Testis (tissue), 3 donors: Measurements from ENCODE around the gene SATB2. TPM values are rescaled to one million over a fixed set of nuclear protein-coding genes. Genes with fewer than 3 reads are reported as not detected.

Experiments
- DNase-seq: peaks from one replicate; pipeline ENCODE4 v3.0.0-alpha.2; 2019
- H3K27ac ChIP-seq, 2 donors: fragments of 200-600 bp; sonication (generic); one replicate each; pipeline ENCODE4 v1.5.1; 2019
- H3K27me3 ChIP-seq: fragments of 200-600 bp; sonication (generic); one replicate; pipeline ENCODE4 v1.5.1; 2019
- H3K36me3 ChIP-seq: fragments of 200-600 bp; sonication (generic); one replicate; pipeline ENCODE4 v1.5.1; 2017; ENCODE audit warnings: low read depth; ENCODE audit errors: missing control alignments
- H3K4me1 ChIP-seq: fragments of 200-600 bp; sonication (generic); one replicate; pipeline ENCODE4 v1.5.1; 2019
- H3K4me3 ChIP-seq, 2 donors: fragments of 200-600 bp; sonication (generic); one replicate each; pipeline ENCODE4 v1.5.1; 2017 to 2019
- H3K9me3 ChIP-seq: fragments of 200-600 bp; sonication (generic); one replicate; pipeline ENCODE4 v1.5.1; 2017
- CTCF ChIP-seq, 3 experiments: fragments of 450-650 bp in 2 of 3; fragments of 200-600 bp in 1 of 3; sonication (generic) in 1 of 3; IDR thresholded peaks; one replicate each; pipeline ENCODE4 v1.5.1; 2016 to 2019; ENCODE audit warnings: antibody characterized with exemption in 3 of 3, mild to moderate bottlenecking in 2 of 3, moderate library complexity in 1 of 3
- POLR2A ChIP-seq: fragments of 450-650 bp; IDR thresholded peaks from one replicate; pipeline ENCODE4 v1.6.1; 2017; ENCODE audit warnings: antibody characterized with exemption, mild to moderate bottlenecking, moderate library complexity
- WGBS, 2 donors: methylation state at CpG; one replicate each; pipeline ENCODE4 v1.1.5; 2018; 5-methylcytosine and 5-hydroxymethylcytosine counted together
- intact Hi-C: fragments of 100-400 bp; cut with DNase I; formaldehyde crosslinking; loops from one replicate; pipeline ENCODE4 v1.15.1; 2023; ENCODE audit warnings: low total_unique reads
- polyA plus RNA-seq: library from polyadenylated mRNA; stranded (reverse); fragments of 350-450 nt; fragmentation: Illumina TruSeq; extraction: RNeasy Lipid Tissue Mini Kit (QIAGEN cat#74804); gene quantifications from one replicate; pipeline ENCODE4 v1.2.3, GENCODE V29; 2014; ENCODE audit warnings: low read depth, low replicate concordance; ENCODE audit not compliant: insufficient read depth
- total RNA-seq, 2 donors: library from RNA; depleted of rRNA; stranded (reverse); fragments of >200 nt; gene quantifications; one replicate each; pipeline ENCODE4 v1.2.3, GENCODE V29; 2016

SATB2 gene
- total and polyA plus RNA-seq, 3 donors from 2014 or later: 5.1 to 15.1 (median 14.1) TPM

- no peak overlapping the region for H3K27ac ChIP-seq
- no peak overlapping the region for H3K4me3 ChIP-seq
- intact Hi-C loops: no loop called here
- no peaks in the 10 kb centered on the region for H3K27me3 ChIP-seq
- no peaks in the 10 kb centered on the region for H3K4me1 ChIP-seq
- TF ChIP-seq POLR2A: no peak
- no peak for TF ChIP-seq CTCF (IDR thresholded peaks at IDR 0.05)
- DNase-seq: no peak
- H3K36me3 ChIP-seq: no peaks in the 10 kb centered on the region
- 80 to 81% methylated on average over 7 of the region's 7 CpGs for WGBS, 2 donors
- H3K9me3 ChIP-seq: no peaks in the 10 kb centered on the region
Observed at GRCh38 chr2:199310771-199311585, 146.8 kb downstream of the SATB2 start.

- TF ChIP-seq CTCF (IDR thresholded peaks at IDR 0.05) (no peak), POLR2A (no peak)
- H3K4me3 ChIP-seq: no peak overlapping the region
- intact Hi-C loops: no loop called here
- H3K9me3 ChIP-seq: no peaks in the 10 kb centered on the region
- no peaks in the 10 kb centered on the region for H3K36me3 ChIP-seq
- H3K27me3 ChIP-seq: no peaks in the 10 kb centered on the region
- H3K4me1 ChIP-seq: no peaks in the 10 kb centered on the region
- no peak overlapping the region for H3K27ac ChIP-seq
- DNase-seq: no peak
- 94% methylated on average over 6 of the region's 6 CpGs for WGBS, 2 donors
Observed at GRCh38 chr2:199309973-199310372, 147.8 kb downstream of the SATB2 start.

- TF ChIP-seq CTCF (IDR thresholded peaks at IDR 0.05) (no peak), POLR2A (no peak)
- H3K9me3 ChIP-seq: no peaks in the 10 kb centered on the region
- 94 to 95% methylated on average over 4 of the region's 4 CpGs for WGBS, 2 donors
- H3K27ac ChIP-seq: no peak overlapping the region
- intact Hi-C loops: no loop called here
- H3K4me3 ChIP-seq: no peak overlapping the region
- no peaks in the 10 kb centered on the region for H3K4me1 ChIP-seq
- DNase-seq: no peak
- H3K27me3 ChIP-seq: no peaks in the 10 kb centered on the region
- H3K36me3 ChIP-seq: no peaks in the 10 kb centered on the region
Observed at GRCh38 chr2:199309411-199309810, 148.3 kb downstream of the SATB2 start.

- Histone ChIP-seq H3K4me1 (no peaks in the 10 kb centered on the region), H3K27me3 (no peaks in the 10 kb centered on the region), H3K36me3 (no peaks in the 10 kb centered on the region), H3K27ac (no peak overlapping the region), H3K9me3 (no peaks in the 10 kb centered on the region), H3K4me3 (no peak overlapping the region)
- no peak for DNase-seq
- WGBS, 2 donors: 81 to 93% methylated on average over 6 to 14 of the region's 14 CpGs
- intact Hi-C loops: no loop called here
- TF ChIP-seq POLR2A: no peak
- TF ChIP-seq CTCF (IDR thresholded peaks at IDR 0.05): no peak
Observed at GRCh38 chr2:199308567-199308966, 149.2 kb downstream of the SATB2 start.

GRCh38 chr2:199307461-199307860, 150.3 kb downstream of the SATB2 start:
- DNase-seq: no peak
- Histone ChIP-seq H3K27me3 (no peaks in the 10 kb centered on the region), H3K4me3 (no peak overlapping the region), H3K9me3 (no peaks in the 10 kb centered on the region), H3K27ac (no peak overlapping the region), H3K36me3 (no peaks in the 10 kb centered on the region), H3K4me1 (no peaks in the 10 kb centered on the region)
- no peak for TF ChIP-seq CTCF (IDR thresholded peaks at IDR 0.05)
- no peak for TF ChIP-seq POLR2A
- intact Hi-C loops: no loop called here
- WGBS, 2 donors: 87 to 100% methylated on average over 1 of the region's 1 CpG
